Colonic mucosa (tissue), 4 donors: ENCODE results near the gene PDZD2. TPM values are rescaled to one million over a fixed set of nuclear protein-coding genes. Genes with fewer than 3 reads are reported as not detected.

Experiments
- DNase-seq: peaks from one replicate; pipeline ENCODE4 v3.0.0-alpha.2; 2020
- H3K27ac ChIP-seq: fragments of 200-600 bp; one replicate; pipeline ENCODE4 v1.8.0; 2021
- H3K27me3 ChIP-seq: fragments of 200-600 bp; one replicate; pipeline ENCODE4 v1.8.0; 2021
- H3K36me3 ChIP-seq: fragments of 200-600 bp; one replicate; pipeline ENCODE4 v1.8.0; 2021
- H3K4me1 ChIP-seq: fragments of 200-600 bp; one replicate; pipeline ENCODE4 v1.8.0; 2021; ENCODE audit warnings: mild to moderate bottlenecking
- H3K4me3 ChIP-seq: fragments of 200-600 bp; one replicate; pipeline ENCODE4 v1.8.0; 2021
- H3K9ac ChIP-seq, 2 donors: one replicate each; pipeline ENCODE4 v1.7.0; 2013; ENCODE audit warnings: control low read depth in 2 of 2, low read depth in 2 of 2, low read length in 2 of 2
- H3K9me3 ChIP-seq: fragments of 200-600 bp; one replicate; pipeline ENCODE4 v1.8.0; 2021
- intact Hi-C: fragments of 100-400 bp; cut with DNase I; formaldehyde crosslinking; loops from one replicate; pipeline ENCODE4 v1.14.1; 2022
- total RNA-seq, 2 donors: library from RNA; stranded (reverse); fragmentation: NEBNext Ultra II Directional in 1 of 2; extraction: Animal tissue kit (Norgen Biotek cat#: 25700) in 1 of 2; gene quantifications; one replicate each; pipeline ENCODE4 v1.2.1, GENCODE V29; 2021
- TF ChIP-seq, protein P1 (sequence below): fragments of 200-600 bp; IDR thresholded peaks from one replicate; pipeline ENCODE4 v1.8.0; 2022; ENCODE audit warnings: antibody characterized with exemption, mild to moderate bottlenecking
- donor health status: healthy.
- donor health status: DM: no; HTN: no; CAD: no.
- donor health status: DM: no; HTN: no; CAD: no.

PDZD2 gene
- total RNA-seq, 2 donors from 2014 or later, result 1.8 to 2.3 TPM

DNA sequence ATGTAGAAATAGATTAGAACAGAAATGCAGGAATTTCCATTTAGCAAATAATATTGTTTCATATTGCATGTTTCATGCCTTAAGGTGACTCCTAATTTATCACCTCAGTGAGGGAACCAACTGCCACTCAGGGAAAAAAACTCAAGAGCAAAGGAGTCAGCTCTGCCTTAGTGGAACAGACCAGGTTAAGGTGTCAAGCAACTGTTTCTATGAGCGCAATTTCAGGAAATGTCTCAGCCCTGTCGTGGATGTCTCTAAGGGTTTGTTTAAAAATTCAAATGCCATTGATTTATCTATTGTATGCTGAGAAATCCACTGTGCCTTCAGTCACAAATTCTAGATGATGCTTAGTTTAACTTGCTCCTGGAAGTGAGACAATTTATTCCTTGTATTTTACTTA, 34.7 kb upstream of the PDZD2 start:
- TF ChIP-seq, protein P1, sequence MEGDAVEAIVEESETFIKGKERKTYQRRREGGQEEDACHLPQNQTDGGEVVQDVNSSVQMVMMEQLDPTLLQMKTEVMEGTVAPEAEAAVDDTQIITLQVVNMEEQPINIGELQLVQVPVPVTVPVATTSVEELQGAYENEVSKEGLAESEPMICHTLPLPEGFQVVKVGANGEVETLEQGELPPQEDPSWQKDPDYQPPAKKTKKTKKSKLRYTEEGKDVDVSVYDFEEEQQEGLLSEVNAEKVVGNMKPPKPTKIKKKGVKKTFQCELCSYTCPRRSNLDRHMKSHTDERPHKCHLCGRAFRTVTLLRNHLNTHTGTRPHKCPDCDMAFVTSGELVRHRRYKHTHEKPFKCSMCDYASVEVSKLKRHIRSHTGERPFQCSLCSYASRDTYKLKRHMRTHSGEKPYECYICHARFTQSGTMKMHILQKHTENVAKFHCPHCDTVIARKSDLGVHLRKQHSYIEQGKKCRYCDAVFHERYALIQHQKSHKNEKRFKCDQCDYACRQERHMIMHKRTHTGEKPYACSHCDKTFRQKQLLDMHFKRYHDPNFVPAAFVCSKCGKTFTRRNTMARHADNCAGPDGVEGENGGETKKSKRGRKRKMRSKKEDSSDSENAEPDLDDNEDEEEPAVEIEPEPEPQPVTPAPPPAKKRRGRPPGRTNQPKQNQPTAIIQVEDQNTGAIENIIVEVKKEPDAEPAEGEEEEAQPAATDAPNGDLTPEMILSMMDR, result no peak
- DNase-seq, result no peak
- Histone ChIP-seq H3K9ac (no peak overlapping the region), H3K36me3 (no peaks in the 10 kb centered on the region), H3K4me3 (no peak overlapping the region), H3K27me3 (no peaks in the 10 kb centered on the region), H3K27ac (no peak overlapping the region), H3K9me3 (no peaks in the 10 kb centered on the region), H3K4me1 (no peaks in the 10 kb centered on the region)
- intact Hi-C loops, result no loop called here

DNA sequence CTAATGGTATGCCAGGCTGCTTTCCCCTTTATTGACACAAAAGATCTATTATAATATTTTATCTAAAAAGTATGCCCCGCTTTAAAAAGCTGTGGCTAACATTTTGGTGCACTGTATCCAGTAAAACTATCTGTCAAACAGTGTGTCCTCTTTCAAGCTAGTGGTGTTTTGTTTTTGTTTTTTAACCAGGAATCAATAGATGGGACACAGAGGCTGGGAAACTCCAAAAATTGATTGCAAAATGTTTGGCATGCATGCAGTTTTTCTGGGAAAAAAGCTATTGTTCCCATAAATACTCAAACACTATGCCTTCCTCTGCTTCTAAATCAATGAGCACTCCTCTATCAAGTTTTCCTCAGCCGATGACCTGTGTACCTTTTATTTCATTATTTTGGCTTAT, 34.3 kb upstream of the PDZD2 start:
- intact Hi-C loops, result no loop called here
- TF ChIP-seq, protein P1, result no peak
- H3K36me3 ChIP-seq, result no peaks in the 10 kb centered on the region

DNA sequence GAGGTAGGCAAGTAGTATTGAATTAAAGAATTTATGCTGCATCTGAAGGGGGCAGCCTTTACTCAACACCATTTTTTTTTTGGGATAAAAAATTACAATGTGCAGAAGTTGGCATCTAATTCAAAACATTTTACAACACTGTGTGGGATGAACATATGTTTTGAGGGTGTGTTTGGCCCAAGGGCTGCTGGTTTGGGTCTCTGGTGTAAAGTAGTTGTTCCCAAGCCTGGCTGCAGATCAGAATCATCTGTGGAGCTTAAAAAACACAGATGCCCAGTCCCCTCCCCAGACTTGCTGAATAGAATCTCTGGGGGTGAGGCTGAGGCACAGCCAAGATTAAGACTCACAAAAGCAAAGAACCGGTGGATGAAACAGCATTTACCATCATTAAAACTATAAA, 33.0 kb upstream of the PDZD2 start:
- Histone ChIP-seq H3K36me3 (no peaks in the 10 kb centered on the region), H3K27me3 (no peaks in the 10 kb centered on the region), H3K4me3 (no peak overlapping the region), H3K9ac (no peak overlapping the region), H3K4me1 (no peaks in the 10 kb centered on the region), H3K9me3 (no peaks in the 10 kb centered on the region), H3K27ac (no peak overlapping the region)
- intact Hi-C loops, result no loop called here
- DNase-seq, result no peak
- TF ChIP-seq, protein P1, result no peak

More for the DNA sequence above, 34.3 kb upstream of the PDZD2 start:
- Histone ChIP-seq H3K4me1 (no peaks in the 10 kb centered on the region), H3K9ac (no peak overlapping the region), H3K4me3 (no peak overlapping the region), H3K27ac (no peak overlapping the region), H3K9me3 (no peaks in the 10 kb centered on the region), H3K27me3 (no peaks in the 10 kb centered on the region)
- no peak for DNase-seq

DNA sequence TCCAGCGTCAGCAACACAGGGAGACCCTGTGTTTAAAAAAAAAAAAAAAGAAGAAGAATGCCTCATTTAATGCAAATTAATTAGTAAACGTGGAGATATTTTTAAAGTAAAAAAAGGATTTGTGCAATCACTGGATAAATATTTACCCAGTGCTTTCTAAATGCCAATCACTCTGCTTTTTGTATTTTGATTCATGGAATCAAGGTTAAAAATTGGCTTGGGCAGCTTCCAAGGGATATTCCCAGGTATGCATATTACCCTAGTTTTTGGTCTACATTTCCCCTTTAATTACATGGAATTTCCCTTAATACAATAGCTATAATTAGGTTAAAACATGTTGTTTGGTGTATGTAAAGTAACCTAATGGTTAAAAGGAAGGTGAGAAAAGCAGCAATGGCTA, 31.4 kb upstream of the PDZD2 start:
- H3K27me3 ChIP-seq, result no peaks in the 10 kb centered on the region
- H3K36me3 ChIP-seq, result no peaks in the 10 kb centered on the region
- no peak for DNase-seq
- H3K9ac ChIP-seq, result no peak overlapping the region
- TF ChIP-seq, protein P1, result no peak
- no peak overlapping the region for H3K27ac ChIP-seq
- H3K4me1 ChIP-seq, result no peaks in the 10 kb centered on the region
- intact Hi-C loops, result no loop called here
- no peaks in the 10 kb centered on the region for H3K9me3 ChIP-seq
- H3K4me3 ChIP-seq, result no peak overlapping the region

DNA sequence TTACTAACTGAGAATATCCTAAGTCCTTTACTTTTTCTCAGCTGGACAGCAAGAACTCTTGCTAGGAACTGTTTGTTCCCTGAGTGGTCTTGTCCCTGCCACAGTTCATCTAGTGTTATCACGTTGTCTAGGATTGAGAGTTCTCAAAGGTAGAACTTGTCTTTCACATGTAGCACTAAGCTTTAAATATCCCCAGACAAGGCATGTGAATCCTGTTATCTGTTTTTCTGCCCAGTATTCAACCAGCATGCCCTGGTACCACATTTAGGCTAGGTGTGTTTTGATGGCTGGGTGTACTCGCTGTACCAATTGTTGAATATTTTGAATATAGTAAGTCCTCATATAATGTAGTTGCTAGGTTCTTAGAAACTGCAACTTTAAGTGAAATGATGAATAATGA, 27.9 kb upstream of the PDZD2 start:
- intact Hi-C loops, result no loop called here
- H3K9ac ChIP-seq, result no peak overlapping the region
- H3K36me3 ChIP-seq, result no peaks in the 10 kb centered on the region
- no peaks in the 10 kb centered on the region for H3K4me1 ChIP-seq
- H3K9me3 ChIP-seq, result no peaks in the 10 kb centered on the region
- no peak overlapping the region for H3K27ac ChIP-seq
- H3K27me3 ChIP-seq, result no peaks in the 10 kb centered on the region
- TF ChIP-seq, protein P1, result no peak
- H3K4me3 ChIP-seq, result no peak overlapping the region
- no peak for DNase-seq

DNA sequence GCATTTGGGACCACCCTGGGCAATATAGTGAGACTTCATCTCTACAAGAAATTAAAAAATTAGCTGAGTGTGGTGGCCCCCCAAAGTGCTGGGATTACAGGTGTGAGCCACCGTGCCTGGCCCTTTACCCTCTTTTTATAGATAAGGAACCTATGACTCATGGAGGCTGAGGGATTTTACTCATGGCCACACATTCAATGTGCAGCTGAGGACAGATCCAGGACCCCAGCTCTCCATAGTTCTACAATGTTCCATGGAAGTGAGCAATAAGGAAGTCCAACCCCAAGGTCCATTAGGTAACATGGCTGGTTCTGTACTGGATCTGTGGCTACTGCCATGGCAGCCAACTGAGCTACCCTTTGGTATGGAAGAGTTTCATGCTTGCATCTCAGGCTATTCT, 25.3 kb upstream of the PDZD2 start:
- H3K27me3 ChIP-seq, result no peaks in the 10 kb centered on the region
- TF ChIP-seq, protein P1, result no peak
- intact Hi-C loops, result no loop called here
- H3K4me3 ChIP-seq, result no peak overlapping the region
- H3K4me1 ChIP-seq, result no peaks in the 10 kb centered on the region
- DNase-seq, result no peak
- H3K9ac ChIP-seq, result no peak overlapping the region
- no peaks in the 10 kb centered on the region for H3K9me3 ChIP-seq
- H3K27ac ChIP-seq, result no peak overlapping the region
- H3K36me3 ChIP-seq, result no peaks in the 10 kb centered on the region
